ENCODE results near the gene MARK1. TPM values are rescaled to one million over a fixed set of nuclear protein-coding genes. Genes with fewer than 3 reads are reported as not detected.

The MARK1 gene
- total RNA-seq, 2 donors from 2014 or later, result 7.2 to 20.9 TPM

DNA sequence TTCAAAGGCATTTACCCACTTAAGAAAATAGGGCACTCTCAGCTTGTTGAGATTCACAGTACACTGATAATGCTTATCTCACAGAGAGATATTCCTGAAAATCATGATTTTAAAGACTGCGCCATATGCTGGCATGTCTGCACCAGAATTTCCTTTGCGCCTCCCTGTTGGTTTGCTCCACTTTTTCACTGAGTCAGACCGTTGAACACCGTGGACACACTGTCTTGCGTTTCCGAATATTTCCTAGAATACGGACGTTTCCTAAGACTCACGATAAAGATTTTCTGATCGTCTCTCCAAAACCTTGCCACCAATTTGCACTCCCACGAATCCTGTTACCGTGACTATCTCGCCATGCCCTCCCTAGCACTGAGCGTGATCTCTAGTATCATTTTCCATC, 161.7 kb downstream of the MARK1 start:
- Histone ChIP-seq H3K4me3 (peak overlapping the region; percentile 77 to 90), H3K4me1 (replicated peaks) (no peaks in the 10 kb centered on the region), H3K9me3 (no peaks in the 10 kb centered on the region), H3K27me3 (replicated peaks; ENCODE audit: insufficient read depth) (no peaks in the 10 kb centered on the region), H3K27ac (no peak overlapping the region), H3K36me3 (no peaks in the 10 kb centered on the region)
- DNase-seq (ENCODE audit: low spot score), result no peak
- intact Hi-C loops (cut with DNase I), result loop anchor here (5.0 kb wide), 2 partner anchors 43 to 88 kb away; no protein-coding TSS in a partner anchor
- TF ChIP-seq POLR2AphosphoS5 (IDR thresholded peaks at IDR 0.05), result no peak
- no peak for TF ChIP-seq POLR2A (IDR thresholded peaks at IDR 0.05)
- TF ChIP-seq, protein P1, sequence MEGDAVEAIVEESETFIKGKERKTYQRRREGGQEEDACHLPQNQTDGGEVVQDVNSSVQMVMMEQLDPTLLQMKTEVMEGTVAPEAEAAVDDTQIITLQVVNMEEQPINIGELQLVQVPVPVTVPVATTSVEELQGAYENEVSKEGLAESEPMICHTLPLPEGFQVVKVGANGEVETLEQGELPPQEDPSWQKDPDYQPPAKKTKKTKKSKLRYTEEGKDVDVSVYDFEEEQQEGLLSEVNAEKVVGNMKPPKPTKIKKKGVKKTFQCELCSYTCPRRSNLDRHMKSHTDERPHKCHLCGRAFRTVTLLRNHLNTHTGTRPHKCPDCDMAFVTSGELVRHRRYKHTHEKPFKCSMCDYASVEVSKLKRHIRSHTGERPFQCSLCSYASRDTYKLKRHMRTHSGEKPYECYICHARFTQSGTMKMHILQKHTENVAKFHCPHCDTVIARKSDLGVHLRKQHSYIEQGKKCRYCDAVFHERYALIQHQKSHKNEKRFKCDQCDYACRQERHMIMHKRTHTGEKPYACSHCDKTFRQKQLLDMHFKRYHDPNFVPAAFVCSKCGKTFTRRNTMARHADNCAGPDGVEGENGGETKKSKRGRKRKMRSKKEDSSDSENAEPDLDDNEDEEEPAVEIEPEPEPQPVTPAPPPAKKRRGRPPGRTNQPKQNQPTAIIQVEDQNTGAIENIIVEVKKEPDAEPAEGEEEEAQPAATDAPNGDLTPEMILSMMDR (IDR thresholded peaks at IDR 0.05), result no peak
- WGBS, result 31% methylated on average over 14 of the region's 14 CpGs

DNA sequence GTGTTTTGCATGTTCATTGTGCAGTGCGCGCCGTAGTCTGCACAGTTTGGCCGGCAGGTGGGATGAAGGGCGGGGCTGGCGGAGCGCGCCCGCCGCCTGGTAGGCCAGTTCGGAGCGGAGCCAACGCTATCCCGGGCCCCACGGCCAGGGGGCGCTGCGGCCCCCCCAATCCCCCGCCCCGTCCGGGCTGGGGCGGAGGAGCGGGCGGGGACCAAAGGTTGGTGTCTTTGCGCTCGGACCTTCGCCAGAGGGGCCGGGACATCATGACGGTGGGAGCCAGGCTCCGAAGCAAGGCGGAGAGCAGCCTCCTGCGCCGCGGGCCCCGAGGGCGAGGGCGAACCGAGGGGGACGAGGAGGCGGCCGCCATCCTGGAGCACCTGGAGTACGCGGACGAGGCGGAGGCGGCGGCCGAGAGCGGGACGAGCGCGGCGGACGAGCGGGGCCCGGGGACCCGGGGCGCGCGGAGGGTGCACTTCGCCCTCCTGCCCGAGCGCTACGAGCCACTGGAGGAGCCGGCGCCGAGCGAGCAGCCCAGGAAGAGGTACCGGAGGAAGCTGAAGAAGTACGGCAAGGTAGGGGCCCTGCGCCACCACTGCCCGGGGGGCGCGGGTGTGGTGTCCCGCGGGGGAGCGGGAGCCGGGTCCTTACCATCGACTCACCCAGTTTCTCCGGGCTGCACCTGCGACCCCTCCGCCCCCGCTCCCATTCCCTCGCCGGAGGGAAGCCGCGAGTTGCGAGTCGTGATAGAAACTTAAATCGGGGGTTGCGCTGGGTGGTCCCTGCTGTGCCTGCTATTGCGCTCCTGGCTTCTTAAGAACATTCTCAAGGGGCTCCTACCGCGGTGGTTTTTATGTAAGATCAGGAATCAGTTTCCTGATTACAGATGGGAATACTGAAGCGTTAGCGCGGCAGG, 162.5 kb downstream of the MARK1 start, which contains the start of gene C1orf115:
Gene C1orf115 (plus strand): TSS at position 224 of the 913 bp plus-strand sequence. CDS start 40 bp downstream, at position 264.
- Histone ChIP-seq H3K4me3 (peak within 1 kb of the TSS; percentile 77 to 90), H3K9me3 (no peaks in the 10 kb centered on the region), H3K36me3 (no peaks in the 10 kb centered on the region), H3K4me1 (replicated peaks) (no peaks in the 10 kb centered on the region), H3K27me3 (replicated peaks; ENCODE audit: insufficient read depth) (no peaks in the 10 kb centered on the region), H3K27ac (peak within 1 kb of the TSS; percentile 75 to 78)
- WGBS, result 4% methylated on average over 69 of the region's 96 CpGs
- peak; percentile 75 for DNase-seq (ENCODE audit: low spot score)
- intact Hi-C loops (cut with DNase I), result loop anchor here (5.0 kb wide), 2 partner anchors 42 to 87 kb away; no protein-coding TSS in a partner anchor
- TF ChIP-seq POLR2A (IDR thresholded peaks at IDR 0.05), result peak; percentile 51
- TF ChIP-seq, protein P1 (IDR thresholded peaks at IDR 0.05), result peak; percentile 90 to 98 (median 94)
- TF ChIP-seq POLR2AphosphoS5 (IDR thresholded peaks at IDR 0.05), result peak; percentile 61

DNA sequence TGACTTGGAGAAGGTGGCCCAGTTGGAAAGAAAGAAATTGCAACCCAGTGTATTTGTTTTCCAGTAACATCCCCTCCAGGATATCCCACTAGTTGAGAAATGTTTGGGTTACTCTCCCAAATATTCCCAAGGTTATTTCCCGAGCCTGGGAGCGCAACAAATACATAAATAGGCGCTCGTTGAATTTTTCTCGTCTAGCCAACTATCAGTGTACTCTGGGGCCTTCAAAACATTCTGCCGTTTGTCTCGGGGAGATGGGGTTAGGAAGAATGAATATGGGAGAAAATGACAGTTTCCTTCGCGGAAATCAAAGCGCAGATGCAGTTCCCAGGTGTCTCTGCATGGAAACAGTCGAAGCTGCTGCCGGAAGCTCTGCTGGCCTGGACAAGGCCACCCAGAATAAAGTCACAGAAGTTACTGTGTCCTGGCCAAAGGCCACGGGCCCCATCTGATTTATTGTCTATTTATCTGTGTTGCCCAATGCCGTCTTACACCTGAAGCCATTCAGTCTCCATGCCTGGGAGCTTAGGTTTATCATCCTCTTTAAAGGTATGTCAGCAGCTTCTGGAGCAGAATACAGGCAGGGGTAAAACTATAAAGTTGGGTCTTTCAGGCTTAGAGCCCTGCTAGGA, 163.2 kb downstream of the MARK1 start:
- Histone ChIP-seq H3K9me3 (no peaks in the 10 kb centered on the region), H3K4me1 (replicated peaks) (no peaks in the 10 kb centered on the region), H3K36me3 (no peaks in the 10 kb centered on the region), H3K27ac (peak overlapping the region; percentile 75 to 78), H3K4me3 (peak overlapping the region; percentile 77 to 90), H3K27me3 (replicated peaks; ENCODE audit: insufficient read depth) (no peaks in the 10 kb centered on the region)
- intact Hi-C loops (cut with DNase I), result loop anchor here (5.0 kb wide), 2 partner anchors 41 to 86 kb away; no protein-coding TSS in a partner anchor
- peak; percentile 30 for DNase-seq (ENCODE audit: low spot score)
- 57% methylated on average over 14 of the region's 14 CpGs for WGBS
- peak; percentile 34 for TF ChIP-seq POLR2AphosphoS5 (IDR thresholded peaks at IDR 0.05)
- TF ChIP-seq, protein P1 (IDR thresholded peaks at IDR 0.05), result no peak
- TF ChIP-seq POLR2A (IDR thresholded peaks at IDR 0.05), result no peak

DNA sequence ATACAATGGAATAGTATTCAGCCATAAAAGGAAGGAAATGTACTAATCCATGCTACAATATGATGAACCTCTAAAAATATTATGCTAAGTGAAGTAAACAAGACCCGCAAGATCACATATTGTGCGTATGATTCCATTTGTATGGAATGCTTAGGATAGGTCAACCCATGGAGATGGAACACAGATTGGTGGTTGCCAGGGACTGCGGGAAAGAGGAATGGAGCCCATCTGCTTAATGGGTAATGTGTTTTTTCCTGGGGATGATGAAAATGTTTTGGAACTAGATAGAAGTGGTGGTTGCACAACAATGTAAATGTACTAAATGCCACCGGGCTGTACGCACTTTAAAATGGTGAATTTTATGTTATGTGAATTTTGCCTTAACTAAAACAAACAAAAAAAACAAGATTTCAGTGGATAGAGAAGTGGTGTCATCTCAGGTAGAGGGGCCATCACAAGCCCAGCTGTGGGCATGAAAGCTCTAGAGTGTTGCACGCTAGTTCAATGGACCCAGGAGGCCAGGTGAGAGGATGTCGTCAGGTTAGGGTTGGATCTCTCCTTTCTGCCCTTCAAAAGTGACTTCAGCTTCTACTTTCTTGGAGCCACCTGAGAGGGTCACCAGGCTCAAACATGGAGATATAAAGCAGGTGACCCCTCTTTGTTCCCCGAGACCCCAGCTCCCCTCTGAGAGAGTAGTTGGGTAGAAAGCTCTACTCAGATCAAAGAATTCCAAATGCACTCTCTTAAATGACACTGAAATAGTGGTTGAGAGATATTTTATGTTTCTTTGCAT, 164.7 kb downstream of the MARK1 start:
- H3K9me3 ChIP-seq, result no peaks in the 10 kb centered on the region
- intact Hi-C loops (cut with DNase I), result loop anchor here (5.0 kb wide), 2 partner anchors 40 to 85 kb away; no protein-coding TSS in a partner anchor
- H3K36me3 ChIP-seq, result no peaks in the 10 kb centered on the region
- no peak for DNase-seq (ENCODE audit: low spot score)
- no peak overlapping the region for H3K27ac ChIP-seq
- TF ChIP-seq, protein P1 (IDR thresholded peaks at IDR 0.05), result no peak
- TF ChIP-seq POLR2AphosphoS5 (IDR thresholded peaks at IDR 0.05) (no peak), POLR2A (IDR thresholded peaks at IDR 0.05) (no peak)
- no peaks in the 10 kb centered on the region for H3K4me1 ChIP-seq (replicated peaks)
- no peaks in the 10 kb centered on the region for H3K27me3 ChIP-seq (replicated peaks; ENCODE audit: insufficient read depth)
- no peak overlapping the region for H3K4me3 ChIP-seq
- WGBS, result 93% methylated on average over 8 of the region's 8 CpGs

All from prostate gland (tissue), 2 donors.